Inferior parietal cortex (tissue), 1 donor: Measurements from ENCODE around the gene CYB561D2.

ENCODE experiments used
- DNase-seq: peaks from one replicate; pipeline ENCODE4 v3.0.0-alpha.2; 2016; ENCODE audit errors: extremely low spot score

CYB561D2 gene

DNA sequence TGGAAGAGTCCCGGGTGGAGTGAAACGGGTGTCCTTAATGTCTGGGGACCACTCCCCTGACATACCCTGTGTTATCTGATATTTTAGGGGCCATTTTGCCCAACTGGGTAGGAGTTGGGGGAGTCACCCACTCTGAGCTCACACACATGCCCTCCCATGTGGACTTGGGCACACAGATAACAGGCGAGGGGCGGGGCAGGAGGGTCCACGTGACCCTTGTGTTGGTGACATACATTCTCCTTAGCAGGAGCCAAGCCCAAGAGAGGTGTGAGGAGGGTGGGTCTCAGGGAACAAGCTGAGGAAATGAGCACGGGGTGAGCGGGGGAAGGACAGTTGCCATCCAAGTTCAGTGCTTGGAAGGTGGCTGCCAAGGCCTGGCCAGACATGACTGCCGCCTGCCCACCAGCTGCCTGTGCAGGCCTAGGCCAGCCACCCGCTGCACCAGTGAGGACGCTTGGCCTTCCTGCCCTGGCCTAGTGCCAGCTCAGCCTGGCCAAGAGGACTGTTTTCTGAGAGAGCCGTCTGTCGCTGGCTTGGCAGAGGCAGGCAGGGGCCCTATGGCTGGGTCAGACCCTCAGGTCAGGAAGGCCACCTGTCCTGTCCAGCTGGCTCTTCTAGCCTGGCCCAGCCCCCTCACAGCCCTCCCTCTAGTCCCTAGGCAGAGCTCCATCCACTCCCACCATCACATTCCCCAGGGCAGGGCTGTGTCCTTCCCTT is 40.0 kb downstream of the CYB561D2 start:
- no peak for DNase-seq

DNA sequence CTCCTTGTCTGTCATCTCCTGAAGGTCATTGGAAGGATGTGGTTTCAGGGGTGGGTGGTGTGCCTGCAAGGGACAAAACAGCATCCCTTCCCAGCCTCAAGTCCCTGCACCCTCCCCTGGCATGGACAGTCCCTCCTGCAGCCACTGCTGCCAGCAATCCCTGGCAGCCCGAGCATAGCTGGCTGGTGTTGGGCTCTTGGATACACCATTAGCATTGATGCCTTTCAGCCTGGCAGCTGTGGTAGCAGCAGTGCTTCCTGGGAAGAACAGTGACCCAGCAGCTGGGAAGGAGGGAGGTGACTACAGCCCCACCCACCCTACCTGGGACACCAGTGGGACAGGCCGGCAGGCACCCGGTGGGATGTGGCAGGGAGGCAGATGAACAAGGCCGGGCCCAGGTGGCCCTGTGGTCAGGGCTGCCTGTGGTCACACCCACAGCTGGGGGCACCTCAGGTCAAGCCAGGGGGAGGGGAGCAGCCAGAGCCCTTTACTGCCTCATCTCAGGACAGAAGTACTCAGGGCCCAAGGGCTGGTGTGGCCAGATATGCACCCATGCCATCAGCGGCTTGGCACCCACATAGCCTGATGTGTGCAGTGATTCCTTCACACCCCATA is 41.5 kb downstream of the CYB561D2 start:
- no peak for DNase-seq

DNA sequence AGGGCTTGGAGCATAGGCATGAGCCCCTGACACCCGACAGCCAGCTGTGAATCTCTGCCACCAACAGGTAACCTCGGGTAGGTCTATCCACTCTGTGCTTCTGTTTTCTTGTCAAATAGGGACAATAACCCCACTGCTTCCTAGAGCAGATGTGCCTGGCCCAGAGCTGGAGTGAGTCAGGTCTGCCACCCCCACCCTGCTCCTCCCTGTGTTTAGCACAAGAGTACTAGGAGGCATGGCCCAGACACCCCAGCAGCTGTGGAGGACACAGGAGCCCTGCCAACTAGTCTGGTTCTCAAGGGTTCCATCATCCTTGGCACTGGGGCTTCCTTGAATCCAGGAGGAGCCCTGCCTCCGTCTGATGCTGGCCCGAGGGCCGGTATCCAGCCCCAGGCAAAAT is 42.4 kb downstream of the CYB561D2 start:
- no peak for DNase-seq

DNA sequence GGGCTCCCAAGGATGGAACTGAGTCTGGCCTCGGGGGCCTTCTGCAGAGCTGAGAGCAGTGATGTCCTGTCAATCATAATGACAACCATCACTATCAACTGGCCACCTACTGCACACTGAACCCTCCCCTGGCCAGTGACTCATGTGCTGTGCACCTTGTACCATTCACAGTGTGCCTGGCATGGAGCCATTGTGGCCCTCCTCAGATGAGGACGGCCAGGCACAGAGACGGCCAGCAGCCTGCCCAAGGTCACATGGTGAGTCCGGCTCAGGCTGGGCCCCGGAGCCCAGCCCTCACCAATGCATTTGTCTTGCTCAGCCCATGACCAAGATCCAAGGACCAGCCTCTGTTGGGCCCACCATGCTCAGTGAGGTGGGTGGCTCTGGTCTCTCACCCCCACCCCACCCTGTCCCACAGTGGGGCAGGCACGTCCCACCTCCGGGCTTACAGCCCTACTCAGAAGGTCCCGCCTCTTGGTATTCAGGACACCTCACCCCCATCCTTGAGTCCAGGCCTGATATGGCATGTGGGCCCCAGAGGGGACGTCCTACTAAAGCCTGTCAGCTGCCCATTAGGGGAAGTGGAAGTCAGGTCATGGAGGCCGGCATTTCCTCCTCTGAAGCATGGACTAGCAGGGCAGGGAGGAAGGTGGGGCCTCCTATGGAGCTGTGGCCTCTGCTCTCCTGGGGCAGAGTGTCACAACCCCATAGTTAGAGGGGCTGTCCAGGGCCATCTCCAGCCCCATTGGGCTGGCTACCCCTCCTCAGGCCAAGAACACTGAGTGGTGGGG is 44.6 kb downstream of the CYB561D2 start:
- no peak for DNase-seq

DNA sequence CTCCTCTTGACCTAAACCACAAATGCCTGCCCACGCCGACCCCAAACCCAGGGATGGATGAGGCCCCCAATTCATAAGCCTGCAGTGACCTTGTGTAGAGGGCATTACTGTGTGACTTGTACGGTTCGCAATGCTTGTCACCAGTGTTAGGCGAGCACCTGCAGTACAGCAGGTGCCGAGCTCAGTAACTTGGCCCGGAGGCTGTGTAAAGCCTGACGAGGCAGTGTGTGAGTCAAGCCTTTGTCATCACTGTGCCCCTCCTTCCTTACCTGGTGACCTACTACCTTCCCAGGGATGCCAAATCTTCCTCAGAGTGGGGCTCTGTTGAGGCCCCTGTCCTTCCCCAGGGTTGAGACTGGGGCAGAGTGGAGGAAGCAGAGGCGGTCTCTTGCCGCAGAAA is 45.8 kb downstream of the CYB561D2 start:
- DNase-seq = no peak

DNA sequence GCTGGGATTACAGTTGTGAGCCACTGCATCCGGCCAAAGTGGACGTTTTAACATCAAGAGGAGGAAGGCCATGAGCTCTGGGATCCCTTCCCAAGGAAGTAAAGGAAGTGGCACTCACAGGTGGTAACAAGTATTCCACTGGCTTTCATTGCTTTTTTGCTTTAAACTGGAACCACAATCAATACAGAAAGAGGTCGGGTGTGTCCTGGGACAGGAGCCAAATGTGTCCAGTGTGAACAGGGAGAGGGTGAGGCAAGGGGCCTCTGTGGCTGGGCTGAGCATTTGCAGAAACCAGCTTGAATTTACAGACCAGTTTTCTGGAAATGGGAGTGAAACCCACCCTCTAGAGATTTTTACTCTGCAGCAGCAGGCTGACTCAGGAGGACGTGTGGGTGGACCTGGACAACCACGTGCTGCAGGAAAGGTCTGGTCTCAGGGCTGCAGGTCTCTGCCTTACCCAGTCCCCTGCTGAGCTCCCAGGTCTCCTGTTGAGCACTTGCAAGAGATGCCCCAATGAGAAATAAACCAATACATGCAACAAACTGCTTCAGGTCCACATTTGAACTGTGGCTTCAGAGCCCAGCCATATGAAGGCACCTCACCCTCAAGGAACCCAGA is 51.4 kb downstream of the CYB561D2 start:
- no peak for DNase-seq
